ENCODE results near the gene OR7C2.

OR7C2 gene

GRCh38 chr19:14979476-14980255 lies 38.4 kb downstream of the OR7C2 start, which contains the start of gene SLC1A6:
SLC1A6 (minus strand) TSS chr19:14979864; CDS start chr19:14972910, 6,954 bp downstream.
- DNase-seq, result peak; percentile 36

- DNase-seq, result no peak
Observed at GRCh38 chr19:14985133-14985532, 43.8 kb downstream of the OR7C2 start.
